Lung microvascular endothelial cell (primary cell): ENCODE data around the gene CPT1C. TPM values are rescaled to one million over a fixed set of nuclear protein-coding genes. Genes with fewer than 3 reads are reported as not detected.

Source experiments
- DNase-seq, 2 donors: peaks; one replicate each; pipeline versions ENCODE4 v3.0.0 to v3.0.0-alpha.2; 2010; ENCODE audit warnings: low read depth in 2 of 2
- total RNA-seq: library from RNA; depleted of rRNA; stranded (reverse); fragments of >200 nt; gene quantifications from 2 replicates; pipeline ENCODE4 v1.2.1, GENCODE V29; 2014

Gene CPT1C
- total RNA-seq, 1 donor from 2014 or later, result 14.1 TPM

DNA sequence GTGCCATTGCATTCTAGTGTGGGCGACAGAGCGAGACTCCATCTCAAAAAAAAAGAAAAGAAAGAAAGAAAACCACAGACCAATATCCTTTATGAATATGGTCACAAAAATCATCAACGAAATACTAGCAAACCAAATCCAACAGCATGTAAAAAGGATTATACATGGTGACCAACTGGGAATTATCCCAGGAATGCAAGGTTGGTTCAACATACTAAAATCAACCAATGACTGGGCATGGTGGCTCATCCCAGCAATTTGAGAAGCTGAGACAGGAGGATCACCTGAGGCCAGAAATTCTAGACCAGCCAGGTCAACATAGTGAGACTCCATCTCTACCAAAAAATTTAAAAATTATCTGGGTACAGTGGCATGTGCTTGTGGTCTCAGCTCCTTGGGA, 65.0 kb downstream of the CPT1C start:
- no peak for DNase-seq

DNA sequence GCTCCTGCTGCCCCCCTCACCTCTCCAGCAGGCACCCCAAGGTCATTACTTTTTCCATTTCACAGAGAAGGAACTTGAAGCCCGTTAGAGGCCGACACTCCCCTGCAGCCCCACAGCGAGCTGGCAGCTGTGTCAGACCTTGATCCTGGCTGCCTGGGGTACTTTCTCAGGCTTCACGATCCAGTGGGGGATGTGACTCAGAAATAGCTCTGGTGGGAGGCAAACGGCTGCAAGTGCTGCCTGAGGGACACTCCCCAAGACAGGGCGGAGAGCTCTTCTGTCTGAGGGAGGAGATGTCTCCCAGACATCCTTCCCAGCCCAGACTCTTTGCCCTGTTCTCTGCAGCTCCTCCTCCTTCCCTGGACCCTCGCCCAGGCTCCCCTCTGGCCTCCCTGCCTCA, 67.4 kb downstream of the CPT1C start:
- peak in 1 of 2 donors; percentile 57 for DNase-seq

DNA sequence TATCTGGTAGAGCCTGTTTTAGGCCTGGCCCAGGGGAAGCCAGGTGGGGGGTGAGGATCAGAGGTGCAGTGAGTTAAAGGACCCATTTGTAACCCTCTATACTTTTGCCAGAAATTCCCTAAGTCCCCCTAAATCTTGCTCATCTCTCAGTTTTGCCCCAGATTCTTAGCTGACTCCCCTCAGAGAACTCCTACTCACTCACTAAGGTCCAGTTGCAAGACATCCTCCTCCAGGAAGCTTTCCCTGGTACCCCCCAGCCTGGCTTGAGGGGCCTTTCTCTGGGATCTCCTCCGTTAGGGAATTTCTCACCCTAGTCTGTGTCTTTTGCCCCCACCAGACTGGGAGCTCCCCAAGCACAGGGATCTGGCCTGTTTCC, 70.3 kb downstream of the CPT1C start:
- no peak for DNase-seq

DNA sequence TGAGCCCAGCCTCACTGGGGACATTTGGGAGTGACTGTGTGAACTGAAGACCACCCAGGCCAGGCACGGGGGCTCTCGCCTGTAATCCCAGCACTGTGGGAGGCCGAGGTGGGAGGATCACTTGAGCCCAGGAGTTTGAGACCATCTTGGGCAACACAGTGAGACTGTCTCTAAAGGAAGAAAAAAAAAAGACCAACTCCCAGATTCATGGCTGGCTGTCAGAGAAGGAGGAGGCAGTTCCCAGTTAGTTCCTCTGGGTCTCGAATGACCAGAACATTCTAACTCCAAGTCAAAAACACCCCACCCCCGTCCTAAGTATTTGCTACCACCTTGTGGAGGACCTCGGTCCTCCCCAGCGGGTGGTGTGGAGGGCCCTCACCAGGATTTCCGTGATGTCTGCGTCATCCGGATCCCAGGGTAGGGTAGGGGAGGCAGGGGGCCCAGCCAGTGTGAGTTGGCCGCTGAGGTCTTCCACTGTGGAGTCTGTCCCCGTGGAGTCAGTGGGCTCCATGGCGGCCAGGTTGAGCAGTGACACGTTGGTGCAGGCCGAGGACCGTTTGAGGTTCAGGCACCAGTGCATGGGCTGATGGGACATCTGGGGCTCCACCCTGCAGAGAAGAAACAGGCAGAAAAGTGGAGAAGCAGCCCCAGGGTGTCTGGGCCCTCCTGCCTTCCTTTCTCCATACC, 70.9 kb downstream of the CPT1C start:
- DNase-seq, result peak; percentile 31 to 82

DNA sequence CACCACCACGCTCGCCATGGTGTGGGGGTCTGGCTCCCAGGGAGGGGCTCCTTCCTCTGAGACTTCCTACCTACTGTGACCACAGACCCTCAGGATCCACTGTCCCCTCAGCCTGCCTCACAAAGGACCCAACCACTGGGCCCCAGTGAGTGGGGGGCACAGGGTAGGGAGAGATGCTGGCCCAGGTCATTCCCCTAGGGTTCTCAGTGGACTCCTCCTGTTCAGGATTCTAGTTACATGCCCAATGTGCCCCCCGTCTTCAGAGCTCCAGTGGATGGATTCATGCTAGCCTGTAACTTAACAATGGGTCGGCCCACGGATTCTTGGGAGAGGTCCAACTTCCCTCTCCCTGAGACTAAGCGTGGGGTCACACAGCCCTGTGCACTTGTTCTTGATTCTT, 72.3 kb downstream of the CPT1C start, which contains the start of gene TSKS:
Gene TSKS, minus strand, starts transcription at position 77 of the 400 bp plus-strand sequence. Its CDS starts 59 bp downstream, at position 18.
- no peak for DNase-seq

Other genes with a start within 250 kb of the CPT1C start
- under 0.01 and 0.20 TPM in 2 replicates for gene SLC17A7, start 249.6 kb upstream of the CPT1C start, total RNA-seq
- 115 and 140 TPM in 2 replicates for gene PIH1D1, start 239.3 kb upstream of the CPT1C start, total RNA-seq
- 32.3 and 49.6 TPM in 2 replicates for gene ALDH16A1, start 237.9 kb upstream of the CPT1C start, total RNA-seq
- 0.79 and 0.87 TPM in 2 replicates for gene FLT3LG, start 216.9 kb upstream of the CPT1C start, total RNA-seq
- gene RPL13A, start 203.5 kb upstream of the CPT1C start, total RNA-seq, result 3,685 and 3,947 TPM in 2 replicates
- 2,677 and 3,620 TPM in 2 replicates for gene RPS11, start 194.7 kb upstream of the CPT1C start, total RNA-seq
- gene FCGRT, start 178.5 kb upstream of the CPT1C start, total RNA-seq, result 72.6 and 193 TPM in 2 replicates
- 6.3 and 13.3 TPM in 2 replicates for gene RCN3, start 163.1 kb upstream of the CPT1C start, total RNA-seq
- 87.6 and 105 TPM in 2 replicates for gene NOSIP, start 110.6 kb upstream of the CPT1C start, total RNA-seq
- gene PRRG2, start 109.8 kb upstream of the CPT1C start, total RNA-seq, result 4.6 and 12.5 TPM in 2 replicates
- 1.1 and 2.0 TPM in 2 replicates for gene PRR12, start 99.9 kb upstream of the CPT1C start, total RNA-seq
- 18.1 and 18.3 TPM in 2 replicates for gene RRAS, start 51.0 kb upstream of the CPT1C start, total RNA-seq
- gene SCAF1, start 48.9 kb upstream of the CPT1C start, total RNA-seq, result 5.0 and 6.3 TPM in 2 replicates
- 26.8 and 43.1 TPM in 2 replicates for gene IRF3, start 25.3 kb upstream of the CPT1C start, total RNA-seq
- 3.4 and 4.8 TPM in 2 replicates for gene BCL2L12, start 25.2 kb upstream of the CPT1C start, total RNA-seq
- gene PRMT1, start 13.8 kb upstream of the CPT1C start, total RNA-seq, result 257 and 308 TPM in 2 replicates
- 0.22 and 0.40 TPM in 2 replicates for gene ADM5, start 1.5 kb upstream of the CPT1C start, total RNA-seq
- gene TSKS, start 72.2 kb downstream of the CPT1C start, total RNA-seq, result under 0.01 TPM in 2 replicates
- 37.1 and 41.6 TPM in 2 replicates for gene AP2A1, start 75.9 kb downstream of the CPT1C start, total RNA-seq
- gene FUZ, start 122.2 kb downstream of the CPT1C start, total RNA-seq, result 11.6 and 14.3 TPM in 2 replicates
- gene MED25, start 127.2 kb downstream of the CPT1C start, total RNA-seq, result 7.6 and 9.9 TPM in 2 replicates
- 42.1 and 49.6 TPM in 2 replicates for gene PTOV1, start 160.0 kb downstream of the CPT1C start, total RNA-seq
- gene PNKP, start 176.5 kb downstream of the CPT1C start, total RNA-seq, result 25.5 and 27.4 TPM in 2 replicates
- 5.7 and 8.1 TPM in 2 replicates for gene AKT1S1, start 186.2 kb downstream of the CPT1C start, total RNA-seq
- 6.1 and 8.3 TPM in 2 replicates for gene TBC1D17, start 186.6 kb downstream of the CPT1C start, total RNA-seq
- 0.40 and 1.7 TPM in 2 replicates for gene IL4I1, start 205.8 kb downstream of the CPT1C start, total RNA-seq
- gene ATF5, start 238.1 kb downstream of the CPT1C start, total RNA-seq, result 2.4 and 3.4 TPM in 2 replicates
- gene NUP62, start 238.4 kb downstream of the CPT1C start, total RNA-seq, result 14.4 and 18.1 TPM in 2 replicates